WTC11 (cell line): ENCODE results near the gene RNF181. TPM values are rescaled to one million over a fixed set of nuclear protein-coding genes. Genes with fewer than 3 reads are reported as not detected.

Experiments used
- AFF4 ChIP-seq: sonication (generic); formaldehyde crosslinking; IDR thresholded peaks from 2 replicates; pipeline ENCODE4 v1.8.1; 2023; ENCODE audit warnings: mild to moderate bottlenecking, missing genetic modification reagents, borderline replicate concordance
- CBFB ChIP-seq: sonication (generic); formaldehyde crosslinking; IDR thresholded peaks from 2 replicates; pipeline ENCODE4 v1.8.1; 2022; ENCODE audit warnings: mild to moderate bottlenecking, low read depth, missing genetic modification reagents
- E2F5 ChIP-seq: sonication (generic); formaldehyde crosslinking; IDR thresholded peaks from 2 replicates; pipeline ENCODE4 v1.8.1; 2022; ENCODE audit warnings: mild to moderate bottlenecking, moderate library complexity, missing genetic modification reagents
- ELF4 ChIP-seq: sonication (generic); formaldehyde crosslinking; IDR thresholded peaks from 2 replicates; pipeline ENCODE4 v1.8.1; 2022; ENCODE audit warnings: low read depth, mild to moderate bottlenecking, moderate library complexity, missing genetic modification reagents
- ETV6 ChIP-seq: sonication (generic); formaldehyde crosslinking; IDR thresholded peaks from 2 replicates; pipeline ENCODE4 v1.8.1; 2022; ENCODE audit warnings: mild to moderate bottlenecking, missing genetic modification reagents
- FOXP4 ChIP-seq: sonication (generic); formaldehyde crosslinking; IDR thresholded peaks from 2 replicates; pipeline ENCODE4 v1.8.0; 2022; ENCODE audit warnings: mild to moderate bottlenecking, missing genetic modification reagents
- HMGXB4 ChIP-seq: sonication (generic); formaldehyde crosslinking; IDR thresholded peaks from 2 replicates; pipeline ENCODE4 v1.8.1; 2023; ENCODE audit warnings: mild to moderate bottlenecking, moderate library complexity, missing genetic modification reagents
- IRF2 ChIP-seq: sonication (generic); formaldehyde crosslinking; IDR thresholded peaks from 2 replicates; pipeline ENCODE4 v1.8.0; 2022; ENCODE audit warnings: low read depth, missing genetic modification reagents, borderline replicate concordance
- JAZF1 ChIP-seq: fragments of 250-450 bp; sonication (Bioruptor Pico); IDR thresholded peaks from 2 replicates; pipeline ENCODE4 v1.9.0; 2021; ENCODE audit warnings: moderate library complexity, mild to moderate bottlenecking, inconsistent platforms
- MAX ChIP-seq: sonication (generic); formaldehyde crosslinking; IDR thresholded peaks from 2 replicates; pipeline ENCODE4 v1.8.0; 2022; ENCODE audit warnings: mild to moderate bottlenecking, missing genetic modification reagents
- MXD4 ChIP-seq: fragments of 250-450 bp; sonication (Bioruptor Pico); IDR thresholded peaks from 2 replicates; pipeline ENCODE4 v1.8.0; 2021; ENCODE audit warnings: mild to moderate bottlenecking, moderate library complexity, borderline replicate concordance
- MYBL2 ChIP-seq: sonication (generic); formaldehyde crosslinking; IDR thresholded peaks from 2 replicates; pipeline ENCODE4 v1.8.1; 2023; ENCODE audit warnings: mild to moderate bottlenecking, moderate library complexity, missing genetic modification reagents
- NFYB ChIP-seq: sonication (generic); formaldehyde crosslinking; conservative IDR thresholded peaks from 2 replicates; pipeline ENCODE4 v1.8.0; 2022; ENCODE audit warnings: low read depth, missing genetic modification reagents
- SMAD3 ChIP-seq: sonication (generic); formaldehyde crosslinking; IDR thresholded peaks from 2 replicates; pipeline ENCODE4 v1.8.0; 2022; ENCODE audit warnings: missing genetic modification reagents, mild to moderate bottlenecking, borderline replicate concordance
- SOX15 ChIP-seq: fragments of 250-450 bp; sonication (Bioruptor Pico); IDR thresholded peaks from 2 replicates; pipeline ENCODE4 v1.9.0; 2021; ENCODE audit warnings: mild to moderate bottlenecking
- ZBTB43 ChIP-seq: sonication (generic); formaldehyde crosslinking; IDR thresholded peaks from 2 replicates; pipeline ENCODE4 v1.8.1; 2023; ENCODE audit warnings: mild to moderate bottlenecking, missing genetic modification reagents
- ZMAT4 ChIP-seq: fragments of 250-450 bp; sonication (Bioruptor Pico); IDR thresholded peaks from 2 replicates; pipeline ENCODE4 v1.9.0; 2021; ENCODE audit warnings: mild to moderate bottlenecking
- ZNF138 ChIP-seq: sonication (generic); formaldehyde crosslinking; conservative IDR thresholded peaks from 2 replicates; pipeline ENCODE4 v1.8.1; 2022; ENCODE audit warnings: mild to moderate bottlenecking, moderate library complexity, missing genetic modification reagents
- ZNF281 ChIP-seq: sonication (generic); formaldehyde crosslinking; IDR thresholded peaks from 2 replicates; pipeline ENCODE4 v1.8.0; 2023; ENCODE audit warnings: mild to moderate bottlenecking, missing genetic modification reagents
- ZNF512 ChIP-seq: sonication (generic); formaldehyde crosslinking; IDR thresholded peaks from 2 replicates; pipeline ENCODE4 v1.8.1; 2022; ENCODE audit warnings: missing genetic modification reagents, borderline replicate concordance
- total RNA-seq: library from RNA; stranded (reverse); gene quantifications from 3 replicates; pipeline ENCODE4 v1.2.3, GENCODE V29; 2021

Gene RNF181
- total RNA-seq, 1 experiment from 2014 or later = 95.4 TPM

- TF ChIP-seq ZBTB43 (CRISPR knock-in tag) (no peak), ZNF512 (CRISPR knock-in tag) (no peak), SMAD3 (CRISPR knock-in tag) (no peak), MXD4 (no peak), IRF2 (no peak), HMGXB4 (0 out of 2 replicates have a peak, but pooled peaks have one; percentile 18), E2F5 (CRISPR knock-in tag) (no peak), ELF4 (CRISPR knock-in tag) (no peak), SOX15 (CRISPR knock-in tag) (no peak), ETV6 (no peak), MYBL2 (0 out of 2 replicates have a peak, but pooled peaks have one; percentile 34), FOXP4 (no peak), ZMAT4 (CRISPR knock-in tag) (no peak), ZNF281 (CRISPR knock-in tag) (no peak), JAZF1 (CRISPR knock-in tag) (no peak), ZNF138 (CRISPR knock-in tag) (no peak), CBFB (no peak), NFYB (CRISPR knock-in tag) (peak; percentile 91), AFF4 (CRISPR knock-in tag) (no peak), MAX (CRISPR knock-in tag) (peak; percentile 24; the same call in 1 of the 2 replicates)
These were observed at the start of gene RNF181 (continued) for GRCh38 chr2:85595301-85596025.
